Germinal center (tissue), 1 donor: ENCODE data around the gene CRABP1.
"Not testable (repeated sequence)": the region's sequence is repeated elsewhere in the genome, so short reads cannot be mapped to it uniquely, and the experiment has no call there.

ENCODE experiments used
- DNase-seq: peaks from one replicate; pipeline ENCODE4 v3.0.0; 2012; ENCODE audit warnings: mixed read lengths, low spot score

The CRABP1 gene

GRCh38 chr15:78374436-78375393, 34.6 kb downstream of the CRABP1 start:
- DNase-seq, result no peak

DNA sequence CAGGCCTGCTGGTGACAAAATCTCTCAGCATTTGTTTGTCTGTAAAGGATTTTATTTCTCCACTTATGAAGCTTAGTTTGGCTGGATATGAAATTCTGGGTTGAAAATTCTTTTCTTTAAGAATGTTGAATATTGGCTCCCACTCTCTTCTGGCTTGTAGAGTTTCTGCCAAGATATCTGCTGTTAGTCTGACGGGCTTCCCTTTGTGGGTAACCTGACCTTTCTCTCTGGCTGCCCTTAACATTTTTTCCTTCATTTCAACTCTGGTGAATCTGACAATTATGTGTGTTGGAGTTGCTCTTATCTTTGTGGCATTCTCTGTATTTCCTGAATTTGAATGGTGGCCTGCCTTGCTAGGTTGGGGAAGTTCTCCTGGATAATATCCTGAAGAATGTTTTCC, 40.0 kb downstream of the CRABP1 start:
- not testable (repeated sequence) for DNase-seq

- no peak for DNase-seq
Measured at GRCh38 chr15:78382114-78382880, 42.1 kb downstream of the CRABP1 start.

DNA sequence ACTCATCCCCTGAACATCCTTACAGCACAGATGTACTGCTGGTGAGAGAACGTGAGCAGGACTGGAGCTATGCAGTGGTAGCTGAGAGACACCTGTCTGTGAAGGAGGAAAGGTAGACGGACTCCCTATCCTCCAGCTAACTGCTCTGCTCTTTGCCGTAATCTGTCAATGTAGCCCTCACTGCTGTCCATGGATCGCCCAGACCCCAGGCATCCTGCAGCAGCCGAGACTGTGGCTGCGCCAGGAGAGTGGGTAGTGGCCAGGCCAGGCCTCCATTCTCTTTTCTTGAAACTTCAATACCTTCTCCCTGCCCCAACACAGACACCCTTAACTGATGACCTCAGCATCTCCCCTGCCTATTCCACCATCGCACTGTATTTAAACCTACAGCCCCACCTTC, 44.5 kb downstream of the CRABP1 start:
- DNase-seq, result no peak

- DNase-seq, result no peak
Measured at GRCh38 chr15:78387246-78388037, 47.3 kb downstream of the CRABP1 start.

DNA sequence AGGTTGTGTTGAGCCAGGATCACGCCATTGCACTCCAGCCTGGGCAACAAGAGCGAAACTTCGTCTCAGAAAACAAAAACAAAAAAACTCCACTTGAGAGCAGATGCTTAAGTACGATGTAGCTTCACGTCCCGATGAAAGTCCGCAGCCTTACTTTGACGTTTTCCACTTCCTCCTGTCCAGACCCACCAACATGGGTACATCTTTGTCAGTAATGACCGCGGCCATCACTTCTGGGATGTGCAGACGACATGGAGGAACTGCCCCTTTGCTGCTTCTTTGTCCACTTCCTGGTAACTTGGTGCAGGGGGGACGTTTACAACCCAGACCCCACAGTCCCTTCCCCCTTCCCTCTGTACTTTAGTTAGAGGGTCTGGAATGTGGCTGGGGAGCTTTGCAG, 48.7 kb downstream of the CRABP1 start:
- no peak for DNase-seq

DNA sequence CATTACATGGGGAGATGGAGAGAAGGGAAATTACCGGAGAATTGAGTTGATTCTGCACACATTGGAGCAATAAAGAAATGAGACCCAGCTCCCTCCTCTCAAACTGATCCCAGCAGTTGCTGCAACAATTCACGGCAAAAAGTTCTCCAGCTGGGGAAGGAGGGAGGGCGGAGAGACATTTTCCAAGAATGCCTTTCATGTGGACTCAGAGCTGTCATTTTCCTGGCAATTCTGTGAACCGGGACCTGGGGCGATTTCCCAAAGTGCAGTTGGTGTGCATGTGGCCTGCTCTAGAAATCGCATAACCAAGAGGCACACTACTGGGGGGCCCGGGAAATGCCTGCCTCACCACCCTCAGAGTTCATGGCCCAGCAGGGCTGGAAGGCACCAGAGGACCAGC, 49.2 kb downstream of the CRABP1 start:
- no peak for DNase-seq

GRCh38 chr15:78389738-78390137, 49.6 kb downstream of the CRABP1 start:
- no peak for DNase-seq

DNA sequence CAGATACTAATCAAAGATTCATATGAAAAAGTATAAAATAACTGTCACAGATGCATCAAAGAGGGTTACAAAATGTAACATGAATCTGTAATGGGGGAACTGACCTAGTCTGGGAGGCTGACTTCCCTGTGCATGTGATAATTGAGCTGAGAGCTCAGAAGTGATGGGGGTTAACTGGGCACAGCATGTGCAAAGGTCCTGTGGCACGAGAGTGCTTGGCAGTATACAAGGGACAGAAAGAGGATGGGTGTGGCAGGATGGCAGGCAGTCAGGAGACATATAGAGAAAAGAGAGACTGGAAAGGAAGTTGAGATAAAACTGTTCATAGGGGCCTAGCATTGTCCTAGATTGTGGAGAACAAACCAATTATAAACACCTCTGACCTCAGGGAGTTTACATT, 50.1 kb downstream of the CRABP1 start:
- no peak for DNase-seq

- DNase-seq, result no peak
Measured at GRCh38 chr15:78390826-78391225, 50.7 kb downstream of the CRABP1 start.

DNA sequence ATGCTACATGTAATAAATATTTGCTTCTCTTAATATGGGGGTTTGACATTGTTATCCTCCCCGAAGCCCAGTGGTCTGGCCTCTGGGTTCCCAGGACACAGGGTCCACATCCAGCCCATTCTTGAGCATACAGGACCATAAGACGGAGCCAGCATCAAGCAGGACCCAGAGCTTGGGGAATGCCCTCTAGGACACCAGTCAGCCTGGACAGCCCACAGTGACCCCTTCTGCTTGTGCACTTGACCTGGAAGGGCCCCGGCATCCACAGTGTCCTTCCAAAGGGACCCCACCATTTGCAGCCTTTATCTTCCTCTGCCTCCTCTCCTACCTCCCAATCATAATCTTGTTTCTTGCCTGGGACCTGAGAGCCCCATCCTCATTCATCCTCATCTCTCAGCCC, 51.6 kb downstream of the CRABP1 start:
- DNase-seq, result no peak

DNA sequence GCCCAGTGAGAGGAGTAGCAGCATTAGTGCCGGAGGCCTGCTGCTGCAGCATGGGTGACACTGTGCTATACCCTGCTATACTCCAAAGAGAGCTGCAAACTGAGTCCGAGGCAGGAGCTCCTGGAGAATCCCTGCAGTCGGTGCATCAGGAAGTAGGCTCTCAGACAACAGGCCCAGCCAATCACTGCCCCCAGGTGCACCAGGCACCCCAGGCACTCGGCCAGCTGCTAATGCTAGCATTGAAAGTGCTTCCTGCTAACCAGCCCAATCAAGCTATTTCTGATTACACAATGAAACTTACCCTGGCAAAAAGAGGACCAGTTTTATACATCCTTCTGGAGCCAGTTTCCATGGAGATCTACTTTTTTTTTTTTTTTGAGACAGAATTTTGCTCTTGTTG, 52.3 kb downstream of the CRABP1 start:
- DNase-seq, result no peak

DNA sequence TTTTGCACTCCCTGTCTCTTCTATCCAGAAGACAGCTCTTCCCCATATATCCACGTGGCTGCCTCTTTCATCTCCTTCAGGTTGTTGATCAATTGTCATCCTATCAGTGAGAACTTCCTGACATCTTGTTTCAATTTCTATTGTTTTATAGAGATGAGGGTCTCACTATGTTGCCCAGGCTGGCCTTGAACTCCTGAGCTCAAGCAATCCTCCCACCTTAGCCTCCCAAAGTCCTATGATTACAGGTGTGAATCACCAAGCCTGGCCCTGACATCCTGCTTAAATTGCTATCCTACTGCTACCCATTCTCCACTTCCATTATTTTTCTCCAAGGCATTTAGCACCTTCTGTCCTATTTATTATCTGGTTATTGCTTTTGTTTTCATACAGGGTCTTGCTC, 53.0 kb downstream of the CRABP1 start:
- no peak for DNase-seq

DNA sequence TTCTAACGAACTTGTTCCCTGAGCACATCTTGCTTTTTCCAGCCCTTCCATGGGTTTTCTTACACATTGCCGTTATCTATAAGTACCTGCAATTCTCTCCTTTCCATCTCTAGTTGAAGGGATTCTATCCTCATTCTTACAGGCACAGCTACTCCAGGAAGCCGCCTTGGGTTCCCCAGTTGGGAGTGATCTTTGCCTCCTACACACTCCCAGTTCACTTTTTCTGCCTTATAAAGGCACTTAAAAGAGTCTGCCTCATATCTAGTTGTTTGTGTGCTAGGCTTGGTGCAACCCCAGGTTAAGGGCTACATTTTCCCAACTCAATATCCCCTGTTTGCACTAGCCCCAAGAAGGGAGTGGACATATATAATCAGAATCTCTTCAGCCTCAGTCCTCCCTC, 53.9 kb downstream of the CRABP1 start:
- DNase-seq, result no peak

GRCh38 chr15:78394981-78395616, 54.9 kb downstream of the CRABP1 start:
- DNase-seq, result no peak

- DNase-seq, result no peak
Measured at GRCh38 chr15:78396186-78396814, 56.1 kb downstream of the CRABP1 start.

DNA sequence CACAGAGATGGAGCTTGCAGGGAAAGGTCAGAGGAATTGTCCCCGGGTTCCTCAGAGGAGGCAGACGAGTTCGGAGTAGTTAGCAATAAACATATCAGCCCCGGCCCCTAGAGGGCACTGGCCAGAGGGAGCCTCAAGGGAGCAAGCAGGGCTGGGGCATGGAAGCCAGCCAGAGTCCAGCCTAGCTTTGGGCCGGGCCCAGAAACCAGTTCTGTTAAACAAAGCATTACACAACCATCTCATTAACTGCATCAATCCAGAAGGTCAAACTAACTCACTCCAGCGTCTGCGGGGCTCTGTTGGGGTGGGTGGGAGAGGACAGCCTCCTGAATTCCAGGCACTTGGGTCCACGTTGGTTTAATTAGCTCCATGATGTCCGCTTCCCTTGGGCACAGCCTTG, 56.8 kb downstream of the CRABP1 start:
- DNase-seq, result no peak

DNA sequence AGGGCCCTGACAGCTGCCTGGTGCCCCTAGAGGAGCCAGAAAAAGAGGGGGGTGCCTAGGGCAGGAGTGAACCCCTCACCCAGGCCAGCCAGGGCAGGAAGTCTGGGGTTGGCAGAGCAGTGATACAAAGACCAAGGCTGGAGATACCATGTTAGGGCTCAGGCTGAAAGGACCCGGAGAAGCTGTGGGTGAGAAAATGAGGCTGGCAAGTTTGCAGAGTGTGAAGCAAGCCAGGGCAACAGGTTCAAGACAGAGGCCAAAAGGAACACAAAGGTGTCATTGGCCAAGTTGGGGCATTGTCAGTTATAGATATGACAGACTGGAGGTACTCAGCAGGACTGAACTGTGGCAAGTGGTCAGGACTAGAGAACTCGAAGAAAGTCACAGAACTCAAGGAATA, 57.2 kb downstream of the CRABP1 start:
- DNase-seq, result no peak
